Left ventricle myocardium inferior (tissue), 1 donor: Measurements from ENCODE around the gene TBC1D8B. TPM values are rescaled to one million over a fixed set of nuclear protein-coding genes. Genes with fewer than 3 reads are reported as not detected.

Experiments used
- DNase-seq: peaks from one replicate; pipeline ENCODE4 v3.0.0-alpha.2; 2020
- H3K27ac ChIP-seq: fragments of 200-600 bp; replicated peaks from 2 replicates; pipeline ENCODE4 v1.8.0; 2021
- H3K27me3 ChIP-seq: fragments of 200-600 bp; 2 replicates; pipeline ENCODE4 v1.8.0; 2021; ENCODE audit warnings: low read depth
- H3K36me3 ChIP-seq: fragments of 200-600 bp; 2 replicates; pipeline ENCODE4 v1.8.0; 2021
- H3K4me1 ChIP-seq: fragments of 200-600 bp; 2 replicates; pipeline ENCODE4 v1.8.0; 2021
- H3K4me3 ChIP-seq: fragments of 200-600 bp; 2 replicates; pipeline ENCODE4 v1.8.0; 2021; ENCODE audit warnings: mild to moderate bottlenecking, moderate library complexity
- H3K9me3 ChIP-seq: fragments of 200-600 bp; replicated peaks from 2 replicates; pipeline ENCODE4 v1.8.0; 2021
- intact Hi-C: fragments of 100-400 bp; cut with micrococcal nuclease; formaldehyde crosslinking; loops from one replicate; pipeline ENCODE4 v1.11.0; 2022
- total RNA-seq: library from RNA; stranded (reverse); fragmentation: NEBNext Ultra II Directional; extraction: Animal tissue kit (Norgen Biotek cat#: 25700); gene quantifications from one replicate; pipeline ENCODE4 v1.2.1, GENCODE V29; 2021
- TF ChIP-seq, protein P1 (sequence below): fragments of 200-600 bp; IDR thresholded peaks from 2 replicates; pipeline ENCODE4 v1.8.0; 2021; ENCODE audit warnings: antibody characterized with exemption, mild to moderate bottlenecking, borderline replicate concordance
- donor health status: DM: no; HTN: yes; CAD: no; lungs with severe emphysema.

Gene TBC1D8B
- total RNA-seq, 1 donor from 2014 or later = 2.0 TPM

DNA sequence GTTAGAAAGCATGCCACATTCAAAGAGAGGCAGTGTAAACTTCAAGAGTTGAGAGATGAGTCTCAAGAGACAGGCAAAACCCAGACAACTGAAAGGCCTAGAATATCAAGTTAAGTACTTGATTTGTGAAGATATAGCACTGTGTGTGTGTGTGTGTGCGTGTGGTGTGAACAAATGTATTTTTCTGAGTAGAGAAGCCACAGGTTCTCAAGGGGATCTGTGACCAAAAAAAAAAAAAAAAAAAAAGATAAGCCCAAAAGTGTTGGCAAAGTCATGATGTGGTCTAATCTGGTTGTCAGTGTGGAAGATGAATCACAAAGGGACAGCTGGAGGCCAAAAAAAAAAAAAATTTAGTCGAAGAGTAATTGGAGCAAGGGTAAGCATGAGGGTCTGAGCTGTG, 96.8 kb downstream of the TBC1D8B start:
- no peaks in the 10 kb centered on the region for H3K9me3 ChIP-seq
- H3K4me1 ChIP-seq = no peaks in the 10 kb centered on the region
- no peaks in the 10 kb centered on the region for H3K36me3 ChIP-seq
- intact Hi-C loops = loop anchor here (10.0 kb wide), 1 partner anchor 56 kb away; no protein-coding TSS in a partner anchor
- H3K27me3 ChIP-seq = no peaks in the 10 kb centered on the region
- TF ChIP-seq, protein P1, sequence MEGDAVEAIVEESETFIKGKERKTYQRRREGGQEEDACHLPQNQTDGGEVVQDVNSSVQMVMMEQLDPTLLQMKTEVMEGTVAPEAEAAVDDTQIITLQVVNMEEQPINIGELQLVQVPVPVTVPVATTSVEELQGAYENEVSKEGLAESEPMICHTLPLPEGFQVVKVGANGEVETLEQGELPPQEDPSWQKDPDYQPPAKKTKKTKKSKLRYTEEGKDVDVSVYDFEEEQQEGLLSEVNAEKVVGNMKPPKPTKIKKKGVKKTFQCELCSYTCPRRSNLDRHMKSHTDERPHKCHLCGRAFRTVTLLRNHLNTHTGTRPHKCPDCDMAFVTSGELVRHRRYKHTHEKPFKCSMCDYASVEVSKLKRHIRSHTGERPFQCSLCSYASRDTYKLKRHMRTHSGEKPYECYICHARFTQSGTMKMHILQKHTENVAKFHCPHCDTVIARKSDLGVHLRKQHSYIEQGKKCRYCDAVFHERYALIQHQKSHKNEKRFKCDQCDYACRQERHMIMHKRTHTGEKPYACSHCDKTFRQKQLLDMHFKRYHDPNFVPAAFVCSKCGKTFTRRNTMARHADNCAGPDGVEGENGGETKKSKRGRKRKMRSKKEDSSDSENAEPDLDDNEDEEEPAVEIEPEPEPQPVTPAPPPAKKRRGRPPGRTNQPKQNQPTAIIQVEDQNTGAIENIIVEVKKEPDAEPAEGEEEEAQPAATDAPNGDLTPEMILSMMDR = no peak
- no peak overlapping the region for H3K4me3 ChIP-seq
- H3K27ac ChIP-seq = no peak overlapping the region
- DNase-seq = no peak

DNA sequence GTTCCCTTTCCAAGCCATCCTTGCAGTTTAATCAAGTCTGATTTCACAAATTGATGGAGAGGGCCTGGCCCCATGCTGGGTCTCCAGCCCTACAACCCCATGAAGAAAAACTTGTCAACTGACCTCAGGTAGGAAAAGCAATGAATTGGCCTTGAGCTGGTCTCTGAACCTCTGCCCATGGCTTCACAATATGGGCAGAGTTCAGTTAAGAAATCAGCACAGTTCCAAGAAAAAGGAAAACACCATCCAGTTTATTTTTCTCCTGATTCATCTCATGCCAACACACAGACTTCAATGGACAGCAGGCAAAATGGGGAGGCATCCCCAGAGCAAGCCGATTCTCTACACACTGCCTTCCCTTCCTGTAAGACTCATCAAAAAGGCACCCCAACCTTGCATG, 97.4 kb downstream of the TBC1D8B start:
- Histone ChIP-seq H3K4me1 (no peaks in the 10 kb centered on the region), H3K9me3 (no peaks in the 10 kb centered on the region), H3K4me3 (no peak overlapping the region), H3K27ac (no peak overlapping the region), H3K36me3 (no peaks in the 10 kb centered on the region), H3K27me3 (no peaks in the 10 kb centered on the region)
- TF ChIP-seq, protein P1 = no peak
- intact Hi-C loops = loop anchor here (10.0 kb wide), 1 partner anchor 55 kb away; no protein-coding TSS in a partner anchor
- no peak for DNase-seq

DNA sequence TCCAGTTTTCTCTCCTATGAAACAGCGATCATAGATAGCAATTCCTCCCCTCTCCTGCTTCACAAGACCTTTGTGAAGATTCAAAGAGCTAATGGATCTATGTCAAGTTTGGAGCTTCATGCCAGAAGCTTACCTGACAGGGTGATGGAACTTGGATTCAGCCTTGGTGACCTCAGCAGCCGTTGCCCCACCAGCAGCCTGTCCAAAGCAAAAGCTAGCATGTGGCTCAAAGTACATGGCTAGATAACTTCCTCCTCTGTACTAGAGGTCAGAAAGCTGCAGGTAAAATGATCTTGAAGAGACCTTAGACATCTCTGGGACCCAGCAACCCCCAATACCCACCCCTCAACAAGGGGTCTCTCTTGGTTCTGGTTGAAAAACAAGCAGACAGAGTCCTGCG, 98.9 kb downstream of the TBC1D8B start:
- no peaks in the 10 kb centered on the region for H3K36me3 ChIP-seq
- intact Hi-C loops = no loop called here
- H3K27ac ChIP-seq = no peak overlapping the region
- TF ChIP-seq, protein P1 = no peak
- no peak for DNase-seq
- H3K4me3 ChIP-seq = no peak overlapping the region
- H3K9me3 ChIP-seq = no peaks in the 10 kb centered on the region
- H3K4me1 ChIP-seq = no peaks in the 10 kb centered on the region
- no peaks in the 10 kb centered on the region for H3K27me3 ChIP-seq

DNA sequence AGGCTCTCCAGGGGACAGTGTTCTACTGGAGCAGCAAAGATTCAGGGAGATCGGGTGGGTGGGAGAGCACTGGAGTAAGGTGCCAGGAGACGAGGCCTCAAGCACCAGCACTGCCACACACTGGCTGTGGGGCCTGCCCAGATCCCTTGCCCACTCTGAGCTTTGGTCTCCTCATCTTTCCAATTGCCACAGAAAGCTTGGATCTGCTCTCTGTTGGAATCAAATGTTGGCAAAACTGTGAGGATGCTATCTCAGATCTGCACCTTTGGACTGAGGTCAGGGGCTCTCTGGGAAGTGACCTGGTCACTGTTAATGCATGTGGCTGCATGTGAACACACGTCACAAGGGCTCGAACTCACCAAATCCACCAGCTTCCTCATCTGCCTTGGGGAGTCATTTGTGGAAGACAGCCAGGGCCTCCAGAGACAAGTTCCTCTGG, 99.3 kb downstream of the TBC1D8B start:
- H3K36me3 ChIP-seq = no peaks in the 10 kb centered on the region
- H3K4me1 ChIP-seq = no peaks in the 10 kb centered on the region
- intact Hi-C loops = no loop called here
- H3K4me3 ChIP-seq = no peak overlapping the region
- H3K27ac ChIP-seq = no peak overlapping the region
- DNase-seq = no peak
- H3K9me3 ChIP-seq = no peaks in the 10 kb centered on the region
- H3K27me3 ChIP-seq = no peaks in the 10 kb centered on the region
- TF ChIP-seq, protein P1 = no peak

DNA sequence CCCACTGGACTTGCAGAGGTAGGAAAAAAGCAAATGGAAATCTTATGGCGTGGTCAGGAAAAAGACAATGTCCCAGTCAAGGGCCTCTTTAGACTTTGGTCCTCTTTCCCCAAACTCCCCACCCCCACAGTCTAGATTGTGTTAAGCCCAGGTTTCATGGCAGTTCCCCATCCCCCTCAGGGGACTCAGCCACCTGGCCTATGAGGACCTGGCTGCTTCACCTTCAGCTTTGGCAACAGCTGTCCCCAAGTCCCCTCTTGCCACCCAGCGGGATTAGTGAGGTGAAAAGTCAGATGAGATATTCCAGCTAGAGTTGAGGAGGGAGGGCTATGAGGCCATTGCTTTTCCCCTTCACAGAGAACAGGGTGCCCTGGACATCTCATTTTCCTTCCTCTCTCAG, 100.2 kb downstream of the TBC1D8B start:
- no peak for DNase-seq
- TF ChIP-seq, protein P1 = no peak
- intact Hi-C loops = no loop called here
- H3K4me1 ChIP-seq = no peaks in the 10 kb centered on the region
- H3K9me3 ChIP-seq = no peaks in the 10 kb centered on the region
- no peak overlapping the region for H3K27ac ChIP-seq
- no peaks in the 10 kb centered on the region for H3K27me3 ChIP-seq
- H3K4me3 ChIP-seq = no peak overlapping the region
- no peaks in the 10 kb centered on the region for H3K36me3 ChIP-seq
